Natural killer cell (primary cell): ENCODE data around the gene TOR1B. TPM values are rescaled to one million over a fixed set of nuclear protein-coding genes. Genes with fewer than 3 reads are reported as not detected.

ENCODE experiments used
- ATAC-seq, 3 donors: fragments of 150-1000 bp in 2 of 3; fragments of 200-7000 bp in 1 of 3; cut with Tn5 transposase; 1 replicate in 1 of 3; 2 replicates in 2 of 3; pipeline ENCODE4 v1.10.0; 2021; ENCODE audit warnings: mild to moderate bottlenecking in 2 of 3, moderate library complexity in 2 of 3
- DNase-seq, 2 donors: peaks; one replicate each; pipeline versions ENCODE4 v3.0.0 to v3.0.0-alpha.2; 2013 to 2021; ENCODE audit warnings: mixed read lengths in 1 of 2
- H3K27ac ChIP-seq: one replicate; pipeline ENCODE4 v1.5.1; 2013; ENCODE audit warnings: mild to moderate bottlenecking, low read length
- H3K27me3 ChIP-seq: one replicate; pipeline ENCODE4 v1.6.1; 2013; ENCODE audit warnings: low read length; ENCODE audit not compliant: control insufficient read depth, insufficient read depth
- H3K36me3 ChIP-seq: one replicate; pipeline ENCODE4 v1.6.1; 2013; ENCODE audit warnings: low read length; ENCODE audit not compliant: control insufficient read depth, insufficient read depth
- H3K4me1 ChIP-seq: one replicate; pipeline ENCODE4 v1.6.1; 2013; ENCODE audit warnings: low read length; ENCODE audit not compliant: control insufficient read depth, insufficient read depth
- H3K4me3 ChIP-seq: one replicate; pipeline ENCODE4 v1.5.1; 2013; ENCODE audit warnings: low read length
- H3K9me3 ChIP-seq: one replicate; pipeline ENCODE4 v1.6.1; 2013; ENCODE audit warnings: low read length; ENCODE audit not compliant: control insufficient read depth, insufficient read depth
- H3K27ac Mint-ChIP-seq, 2 donors: one replicate each; pipeline ENCODE4 v1.8.0; 2022; ENCODE audit warnings: mild to moderate bottlenecking in 2 of 2, mixed read lengths in 2 of 2, moderate library complexity in 1 of 2
- H3K27me3 Mint-ChIP-seq, 2 donors: one replicate each; pipeline ENCODE4 v1.8.0; 2022; ENCODE audit warnings: low read depth in 2 of 2, mixed read lengths in 2 of 2
- H3K36me3 Mint-ChIP-seq: one replicate; pipeline ENCODE4 v1.8.0; 2022; ENCODE audit warnings: mixed read lengths
- H3K4me1 Mint-ChIP-seq, 2 donors: one replicate each; pipeline ENCODE4 v1.8.0; 2022; ENCODE audit warnings: mixed read lengths in 2 of 2
- H3K4me3 Mint-ChIP-seq: one replicate; pipeline ENCODE4 v1.8.0; 2022; ENCODE audit warnings: mild to moderate bottlenecking, moderate library complexity, mixed read lengths
- H3K9me3 Mint-ChIP-seq, 2 donors: one replicate each; pipeline ENCODE4 v1.8.0; 2022; ENCODE audit warnings: mixed read lengths in 2 of 2
- WGBS: methylation state at CpG from one replicate; pipeline ENCODE4 v1.1.7; 2013; ENCODE audit warnings: missing lambda C conversion rate; ENCODE audit not compliant: insufficient coverage; 5-methylcytosine and 5-hydroxymethylcytosine counted together
- intact Hi-C: fragments of 100-400 bp; cut with micrococcal nuclease; formaldehyde crosslinking; loops from one replicate; pipeline ENCODE4 v1.14.2; 2022
- total RNA-seq, 4 donors: library from RNA; stranded (reverse); fragments of 120-200 nt in 1 of 4; gene quantifications; one replicate each; pipeline versions ENCODE4 v1.2.3 to v1.2.4, GENCODE V29; 2013 to 2022
- TF ChIP-seq, protein P1 (sequence below): fragments of 200-600 bp; IDR thresholded peaks from one replicate; pipeline ENCODE4 v1.8.0; 2022; ENCODE audit warnings: antibody characterized with exemption

The TOR1B gene
- total RNA-seq, 3 donors from 2014 or later (not counting 1 experiment from before 2014, with no cell fraction given) = 20.2 to 30.5 (median 23.9) TPM

DNA sequence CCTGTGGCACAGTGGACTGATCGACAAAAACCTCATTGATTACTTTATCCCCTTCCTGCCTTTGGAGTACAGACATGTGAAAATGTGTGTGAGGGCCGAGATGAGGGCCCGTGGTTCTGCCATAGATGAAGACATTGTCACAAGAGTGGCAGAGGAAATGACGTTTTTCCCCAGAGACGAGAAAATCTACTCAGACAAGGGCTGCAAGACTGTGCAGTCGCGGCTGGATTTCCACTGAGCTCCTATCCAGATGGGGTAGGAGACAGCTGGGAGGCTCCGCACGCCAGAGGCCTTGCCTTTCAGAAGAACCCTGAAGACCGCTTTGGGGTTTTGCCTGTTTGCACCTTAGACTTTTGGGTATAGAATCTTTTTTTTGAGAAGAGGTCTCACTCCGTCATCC, 6.4 kb downstream of the TOR1B start:
- Mint-ChIP-seq H3K9me3 (no peaks in the 10 kb centered on the region), H3K4me3 (no peak overlapping the region), H3K27ac (peak overlapping the region in 1 of 2 donors; percentile 33), H3K4me1 (peaks cover 12 to 19% of the 10 kb centered on the region in 2 donors), H3K27me3 (no peaks in the 10 kb centered on the region), H3K36me3 (no peaks in the 10 kb centered on the region)
- WGBS = 85% methylated on average over 11 of the region's 11 CpGs
- Histone ChIP-seq H3K4me1 (peaks cover 3% of the 10 kb centered on the region), H3K36me3 (peaks cover 52% of the 10 kb centered on the region), H3K27me3 (no peaks in the 10 kb centered on the region), H3K9me3 (no peaks in the 10 kb centered on the region), H3K27ac (no peak overlapping the region), H3K4me3 (no peak overlapping the region)
- no peak for ATAC-seq
- DNase-seq = no peak
- TF ChIP-seq, protein P1, sequence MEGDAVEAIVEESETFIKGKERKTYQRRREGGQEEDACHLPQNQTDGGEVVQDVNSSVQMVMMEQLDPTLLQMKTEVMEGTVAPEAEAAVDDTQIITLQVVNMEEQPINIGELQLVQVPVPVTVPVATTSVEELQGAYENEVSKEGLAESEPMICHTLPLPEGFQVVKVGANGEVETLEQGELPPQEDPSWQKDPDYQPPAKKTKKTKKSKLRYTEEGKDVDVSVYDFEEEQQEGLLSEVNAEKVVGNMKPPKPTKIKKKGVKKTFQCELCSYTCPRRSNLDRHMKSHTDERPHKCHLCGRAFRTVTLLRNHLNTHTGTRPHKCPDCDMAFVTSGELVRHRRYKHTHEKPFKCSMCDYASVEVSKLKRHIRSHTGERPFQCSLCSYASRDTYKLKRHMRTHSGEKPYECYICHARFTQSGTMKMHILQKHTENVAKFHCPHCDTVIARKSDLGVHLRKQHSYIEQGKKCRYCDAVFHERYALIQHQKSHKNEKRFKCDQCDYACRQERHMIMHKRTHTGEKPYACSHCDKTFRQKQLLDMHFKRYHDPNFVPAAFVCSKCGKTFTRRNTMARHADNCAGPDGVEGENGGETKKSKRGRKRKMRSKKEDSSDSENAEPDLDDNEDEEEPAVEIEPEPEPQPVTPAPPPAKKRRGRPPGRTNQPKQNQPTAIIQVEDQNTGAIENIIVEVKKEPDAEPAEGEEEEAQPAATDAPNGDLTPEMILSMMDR = no peak
- intact Hi-C loops = no loop called here

DNA sequence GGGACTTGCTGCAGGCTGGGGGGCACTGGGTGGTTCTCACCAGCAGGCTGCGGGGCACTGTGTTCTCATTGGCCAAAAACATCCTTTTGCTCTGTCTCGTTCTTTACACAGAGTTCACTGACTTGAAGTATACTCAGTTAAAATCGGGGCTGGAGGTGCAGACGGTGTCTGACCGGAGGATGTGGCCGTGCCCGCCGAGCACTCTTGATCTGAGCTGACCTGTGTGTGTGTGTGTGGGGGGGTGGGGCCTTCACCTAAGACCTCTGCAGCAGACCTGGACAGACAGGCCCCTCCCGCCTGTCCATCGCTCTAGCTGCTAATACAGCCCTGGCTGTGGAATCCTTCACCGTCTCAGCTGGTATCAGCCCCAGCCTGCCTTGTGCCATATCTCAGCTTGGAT, 7.1 kb downstream of the TOR1B start:
- no peaks in the 10 kb centered on the region for H3K9me3 ChIP-seq
- intact Hi-C loops = no loop called here
- WGBS = 91% methylated on average over 11 of the region's 11 CpGs
- H3K4me1 ChIP-seq = peaks cover 2% of the 10 kb centered on the region
- Mint-ChIP-seq H3K4me3 (no peak overlapping the region), H3K27me3 (no peaks in the 10 kb centered on the region), H3K9me3 (no peaks in the 10 kb centered on the region), H3K4me1 (peaks cover 11 to 16% of the 10 kb centered on the region in 2 donors), H3K27ac (peak overlapping the region in 1 of 2 donors; percentile 46), H3K36me3 (no peaks in the 10 kb centered on the region)
- no peak overlapping the region for H3K4me3 ChIP-seq
- no peak overlapping the region for H3K27ac ChIP-seq
- no peaks in the 10 kb centered on the region for H3K27me3 ChIP-seq
- DNase-seq (no peak), ATAC-seq (no peak)
- peaks cover 59% of the 10 kb centered on the region for H3K36me3 ChIP-seq
- TF ChIP-seq, protein P1 = no peak

DNA sequence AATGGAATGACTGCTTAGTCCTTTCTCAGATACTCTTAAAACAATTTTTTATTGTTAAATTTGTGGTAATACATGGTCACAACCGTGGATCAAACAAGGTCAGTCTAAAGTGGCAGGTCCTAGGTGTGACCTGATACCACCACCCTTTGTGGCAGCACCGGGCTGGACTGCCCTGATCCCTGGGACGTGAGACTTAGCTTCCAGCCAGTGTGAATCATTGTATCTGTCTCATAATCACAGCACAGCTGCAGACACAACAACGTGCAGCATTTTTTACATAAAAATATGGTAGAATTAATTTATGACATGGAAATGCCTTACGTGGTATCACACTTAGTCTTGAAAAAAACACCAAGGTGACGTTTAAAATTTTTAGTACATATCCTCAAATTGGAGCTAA, 7.8 kb downstream of the TOR1B start:
- no peak for ATAC-seq
- WGBS = 82% methylated on average over 5 of the region's 6 CpGs

DNA sequence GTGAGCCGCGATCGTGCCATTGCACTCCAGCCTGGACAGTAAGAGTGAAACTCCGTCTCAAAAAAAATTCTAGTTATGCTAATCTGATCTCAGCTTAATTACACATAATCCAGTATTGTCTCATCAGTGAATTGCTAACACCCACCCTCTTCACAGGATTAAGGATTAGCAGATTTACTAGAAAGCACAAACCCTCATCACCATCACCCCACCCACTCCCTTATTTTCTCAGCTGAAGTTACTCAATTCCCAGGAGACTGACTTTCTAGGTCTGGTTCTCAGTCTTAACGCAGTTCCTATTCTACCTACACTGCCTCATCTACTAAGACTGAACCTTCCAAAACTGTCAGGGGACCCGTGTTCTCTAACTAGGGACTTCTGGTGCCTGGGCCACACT, 9.0 kb downstream of the TOR1B start:
- Histone ChIP-seq H3K36me3 (peaks cover 66% of the 10 kb centered on the region), H3K27ac (no peak overlapping the region), H3K4me3 (no peak overlapping the region), H3K4me1 (no peaks in the 10 kb centered on the region), H3K27me3 (no peaks in the 10 kb centered on the region), H3K9me3 (no peaks in the 10 kb centered on the region)
- peaks cover 9 to 16% of the 10 kb centered on the region in 2 donors for H3K4me1 Mint-ChIP-seq
- no peak overlapping the region for H3K4me3 Mint-ChIP-seq
- peaks cover 8% of the 10 kb centered on the region for H3K36me3 Mint-ChIP-seq
- DNase-seq = no peak
- H3K9me3 Mint-ChIP-seq = no peaks in the 10 kb centered on the region
- intact Hi-C loops = no loop called here
- TF ChIP-seq, protein P1 = no peak
- no peak for ATAC-seq
- peak overlapping the region in 1 of 2 donors; percentile 22 for H3K27ac Mint-ChIP-seq
- H3K27me3 Mint-ChIP-seq = no peaks in the 10 kb centered on the region
- 82% methylated on average over 6 of the region's 6 CpGs for WGBS

More for the DNA sequence above, 7.8 kb downstream of the TOR1B start:
- no peaks in the 10 kb centered on the region for H3K27me3 Mint-ChIP-seq
- H3K9me3 Mint-ChIP-seq = no peaks in the 10 kb centered on the region
- no peaks in the 10 kb centered on the region for H3K27me3 ChIP-seq
- H3K4me3 ChIP-seq = no peak overlapping the region
- no peaks in the 10 kb centered on the region for H3K4me1 ChIP-seq
- H3K4me1 Mint-ChIP-seq = peaks cover 7 to 16% of the 10 kb centered on the region in 2 donors
- H3K9me3 ChIP-seq = no peaks in the 10 kb centered on the region
- H3K36me3 ChIP-seq = peaks cover 60% of the 10 kb centered on the region
- peak overlapping the region in 1 of 2 donors; percentile 46 for H3K27ac Mint-ChIP-seq
- intact Hi-C loops = no loop called here
- TF ChIP-seq, protein P1 = no peak
- DNase-seq = no peak
- no peak overlapping the region for H3K4me3 Mint-ChIP-seq
- no peaks in the 10 kb centered on the region for H3K36me3 Mint-ChIP-seq
- no peak overlapping the region for H3K27ac ChIP-seq
